Karpas-422 (cell line): ENCODE measurements around the gene CDCP2. TPM values are rescaled to one million over a fixed set of nuclear protein-coding genes. Genes with fewer than 3 reads are reported as not detected.

Experiments
- DNase-seq: peaks from one replicate; pipeline ENCODE4 v3.0.0-alpha.2; 2015
- H2AFZ ChIP-seq: fragments of 200-600 bp; sonication (generic); 2 replicates; pipeline ENCODE4 v1.6.1; 2014; ENCODE audit warnings: antibody characterized with exemption, low read length, mixed read lengths
- H3K27ac ChIP-seq: fragments of 200-600 bp; sonication (generic); 2 replicates; pipeline ENCODE4 v1.5.1; 2014; ENCODE audit warnings: mild to moderate bottlenecking, low read length, moderate library complexity
- H3K27me3 ChIP-seq: fragments of 200-600 bp; sonication (generic); 2 replicates; pipeline ENCODE4 v1.6.1; 2014; ENCODE audit warnings: low read length, mixed read lengths
- H3K36me3 ChIP-seq: fragments of 200-600 bp; sonication (generic); 2 replicates; pipeline ENCODE4 v1.6.1; 2014; ENCODE audit warnings: low read length, mixed read lengths; ENCODE audit not compliant: insufficient read depth
- H3K4me1 ChIP-seq: fragments of 200-600 bp; sonication (generic); 2 replicates; pipeline ENCODE4 v1.6.1; 2014; ENCODE audit warnings: mild to moderate bottlenecking, low read length, mixed read lengths
- H3K4me2 ChIP-seq: fragments of 200-600 bp; sonication (generic); 2 replicates; pipeline ENCODE4 v1.6.1; 2014; ENCODE audit warnings: low read length, low read depth, mild to moderate bottlenecking; ENCODE audit not compliant: poor library complexity, severe bottlenecking
- H3K4me3 ChIP-seq: fragments of 200-600 bp; sonication (generic); 2 replicates; pipeline ENCODE4 v1.5.1; 2014; ENCODE audit warnings: mild to moderate bottlenecking, antibody characterized with exemption, low read length, mixed read lengths
- H3K79me2 ChIP-seq: fragments of 200-600 bp; sonication (generic); 2 replicates; pipeline ENCODE4 v1.6.1; 2014; ENCODE audit warnings: mild to moderate bottlenecking, low read length, mixed read lengths
- H3K9ac ChIP-seq: fragments of 200-600 bp; sonication (generic); 2 replicates; pipeline ENCODE4 v1.6.0; 2014; ENCODE audit warnings: low read length
- H3K9me2 ChIP-seq: fragments of 200-600 bp; sonication (generic), shearing (Covaris generic); replicated peaks from 2 replicates; pipeline ENCODE4 v1.6.0; 2014; ENCODE audit warnings: mild to moderate bottlenecking, low read length, moderate library complexity; ENCODE audit not compliant: insufficient read depth
- H3K9me3 ChIP-seq: fragments of 300-700, 200-600 bp; sonication (generic); 2 replicates; pipeline ENCODE4 v1.6.1; 2014; ENCODE audit warnings: low read length, mixed read lengths
- H4K20me1 ChIP-seq: fragments of 200-600 bp; sonication (generic); 2 replicates; pipeline ENCODE4 v1.6.1; 2014; ENCODE audit warnings: mild to moderate bottlenecking, antibody characterized with exemption, low read length, low read depth; ENCODE audit not compliant: insufficient read depth
- total RNA-seq: library from RNA; depleted of rRNA; stranded (reverse); fragments of >200 nt; shearing (Covaris generic); gene quantifications from 2 replicates; pipeline ENCODE4 v1.2.3, GENCODE V29; 2014; ENCODE audit warnings: low replicate concordance

Gene CDCP2
- total RNA-seq, 1 experiment from 2014 or later, result not detected

DNA sequence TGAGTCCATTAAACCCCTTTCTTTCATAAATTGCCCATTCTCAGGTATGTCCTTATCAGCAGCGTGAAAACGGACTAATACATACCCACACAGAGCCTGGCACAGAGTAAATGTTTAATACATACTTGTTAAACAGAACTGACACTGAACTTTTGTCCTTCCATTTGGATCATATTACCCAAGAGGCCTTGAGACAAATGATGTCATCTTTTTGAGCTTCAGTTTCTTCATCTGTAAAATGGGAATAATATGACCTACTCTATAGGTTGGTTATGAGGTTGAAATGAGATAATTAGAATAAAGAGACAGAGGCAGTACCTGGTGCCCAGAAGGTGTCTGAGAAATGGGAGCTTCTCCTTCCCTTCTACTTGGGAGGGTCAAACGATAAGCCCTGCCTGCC lies 33.3 kb upstream of the CDCP2 start:
- no peak overlapping the region for H3K9ac ChIP-seq
- H3K27me3 ChIP-seq, result no peaks in the 10 kb centered on the region
- no peaks in the 10 kb centered on the region for H3K79me2 ChIP-seq
- H3K4me3 ChIP-seq, result no peak overlapping the region
- no peak overlapping the region for H2AFZ ChIP-seq
- no peak for DNase-seq
- H3K9me3 ChIP-seq, result no peaks in the 10 kb centered on the region
- H3K9me2 ChIP-seq, result no peaks in the 10 kb centered on the region
- H3K4me1 ChIP-seq, result peaks cover 4% of the 10 kb centered on the region
- H4K20me1 ChIP-seq, result no peaks in the 10 kb centered on the region
- H3K36me3 ChIP-seq, result peaks cover 8% of the 10 kb centered on the region; the same call in 1 of the 2 replicates
- H3K27ac ChIP-seq, result no peak overlapping the region
- no peak overlapping the region for H3K4me2 ChIP-seq

DNA sequence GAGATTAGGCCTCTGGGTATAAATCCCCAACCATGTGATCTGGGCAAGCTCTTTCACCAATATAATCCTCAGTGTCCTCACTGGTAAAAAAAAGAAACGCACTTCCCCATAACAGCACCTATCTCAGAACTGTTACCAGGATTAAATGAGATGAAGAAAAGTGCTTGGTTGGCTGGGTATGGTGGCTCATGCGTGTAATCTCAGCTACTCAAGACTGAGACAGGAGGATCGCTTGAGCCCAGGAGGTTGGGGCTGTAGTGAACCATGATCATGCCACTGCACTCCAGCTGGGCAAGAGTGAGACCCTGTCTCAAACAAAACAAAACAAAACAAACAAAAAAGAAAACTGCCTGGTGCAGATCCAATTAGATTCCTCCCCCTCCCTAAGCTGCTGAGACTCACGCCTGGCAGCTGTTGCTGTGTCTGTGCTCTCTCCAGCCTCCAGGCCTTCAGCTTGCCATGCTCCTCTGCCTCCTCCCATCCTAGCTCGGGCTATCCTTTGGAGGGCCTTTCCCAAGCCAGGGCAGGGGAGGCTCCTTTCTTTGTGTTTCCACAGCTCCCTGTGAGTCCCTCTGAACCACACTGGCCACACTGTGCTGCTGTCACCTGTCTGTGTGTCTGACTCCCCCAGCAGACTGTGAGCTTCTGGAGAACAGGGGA lies 28.0 kb upstream of the CDCP2 start:
- peak; percentile 58 for DNase-seq
- Histone ChIP-seq H3K27ac (peak overlapping the region; percentile 39; the same call in 1 of the 2 replicates), H3K4me3 (no peak overlapping the region), H3K9ac (no peak overlapping the region), H4K20me1 (no peaks in the 10 kb centered on the region), H3K4me2 (no peak overlapping the region), H3K27me3 (no peaks in the 10 kb centered on the region), H3K36me3 (no peaks in the 10 kb centered on the region), H3K9me3 (no peaks in the 10 kb centered on the region), H2AFZ (no peak overlapping the region), H3K9me2 (no peaks in the 10 kb centered on the region), H3K79me2 (no peaks in the 10 kb centered on the region), H3K4me1 (peaks cover 10% of the 10 kb centered on the region)

DNA sequence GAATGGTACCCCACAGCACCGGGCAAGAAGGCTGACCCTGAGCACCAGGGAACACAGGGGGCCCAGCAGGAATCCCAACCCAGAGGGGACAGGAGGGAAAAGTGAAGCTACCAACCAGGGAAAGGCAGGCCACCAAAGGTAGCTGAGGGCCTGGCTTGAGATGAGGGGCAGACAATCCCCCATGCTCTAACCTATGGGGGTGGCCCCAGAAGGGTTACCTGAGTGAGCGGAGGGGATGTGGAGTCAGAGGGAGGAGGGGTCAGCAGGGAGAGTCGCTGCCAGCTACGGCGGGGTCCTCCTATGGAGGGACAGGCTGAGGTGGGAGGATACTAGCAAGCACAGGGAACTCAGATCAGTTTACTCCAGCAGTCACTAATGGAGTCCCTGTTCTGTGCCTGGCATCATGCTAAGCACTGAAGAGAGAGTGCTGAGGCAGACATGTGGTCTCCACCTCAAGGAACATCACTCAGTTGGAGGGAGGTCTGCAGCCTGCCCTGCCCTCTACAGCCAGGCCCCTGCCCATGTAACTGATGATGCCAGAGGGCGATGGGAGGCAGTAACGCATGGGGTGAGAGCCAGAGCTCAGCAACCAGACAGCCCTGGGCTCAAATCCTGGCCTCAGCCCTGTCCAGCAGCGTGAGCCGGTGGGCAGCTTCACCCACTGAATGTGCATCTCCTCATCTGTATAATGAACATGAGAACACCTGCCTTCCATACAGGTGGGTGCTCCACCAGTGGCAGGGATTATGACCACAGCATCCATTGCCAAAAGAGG lies 25.7 kb upstream of the CDCP2 start:
- DNase-seq, result no peak
- H3K27me3 ChIP-seq, result no peaks in the 10 kb centered on the region
- H3K9ac ChIP-seq, result no peak overlapping the region
- no peaks in the 10 kb centered on the region for H3K9me3 ChIP-seq
- H3K27ac ChIP-seq, result no peak overlapping the region
- no peak overlapping the region for H3K4me3 ChIP-seq
- H3K4me2 ChIP-seq, result no peak overlapping the region
- no peaks in the 10 kb centered on the region for H3K36me3 ChIP-seq
- no peak overlapping the region for H2AFZ ChIP-seq
- no peaks in the 10 kb centered on the region for H3K79me2 ChIP-seq
- H3K9me2 ChIP-seq, result no peaks in the 10 kb centered on the region
- peaks cover 10% of the 10 kb centered on the region for H3K4me1 ChIP-seq
- H4K20me1 ChIP-seq, result no peaks in the 10 kb centered on the region

- Histone ChIP-seq H3K27ac (no peak overlapping the region), H3K9me3 (no peaks in the 10 kb centered on the region), H3K9ac (no peak overlapping the region), H3K9me2 (no peaks in the 10 kb centered on the region), H3K4me3 (no peak overlapping the region), H3K36me3 (no peaks in the 10 kb centered on the region), H3K4me2 (no peak overlapping the region), H2AFZ (no peak overlapping the region), H4K20me1 (no peaks in the 10 kb centered on the region), H3K27me3 (no peaks in the 10 kb centered on the region), H3K4me1 (peaks cover 10% of the 10 kb centered on the region), H3K79me2 (no peaks in the 10 kb centered on the region)
- no peak for DNase-seq
Observed at GRCh38 chr1:54177726-54178125, 24.9 kb upstream of the CDCP2 start.

GRCh38 chr1:54176621-54177327 lies 24.0 kb upstream of the CDCP2 start:
- H3K4me1 ChIP-seq, result peaks cover 10% of the 10 kb centered on the region
- H4K20me1 ChIP-seq, result no peaks in the 10 kb centered on the region
- H3K9me2 ChIP-seq, result no peaks in the 10 kb centered on the region
- no peak overlapping the region for H3K9ac ChIP-seq
- DNase-seq, result no peak
- H3K9me3 ChIP-seq, result no peaks in the 10 kb centered on the region
- no peaks in the 10 kb centered on the region for H3K27me3 ChIP-seq
- no peak overlapping the region for H3K4me3 ChIP-seq
- no peak overlapping the region for H3K27ac ChIP-seq
- no peak overlapping the region for H2AFZ ChIP-seq
- H3K36me3 ChIP-seq, result no peaks in the 10 kb centered on the region
- H3K4me2 ChIP-seq, result no peak overlapping the region
- no peaks in the 10 kb centered on the region for H3K79me2 ChIP-seq

- Histone ChIP-seq H3K27me3 (no peaks in the 10 kb centered on the region), H4K20me1 (no peaks in the 10 kb centered on the region), H3K4me1 (no peaks in the 10 kb centered on the region), H3K9me3 (no peaks in the 10 kb centered on the region), H3K36me3 (no peaks in the 10 kb centered on the region), H3K79me2 (no peaks in the 10 kb centered on the region), H2AFZ (no peak overlapping the region), H3K9ac (no peak overlapping the region), H3K4me2 (no peak overlapping the region), H3K9me2 (no peaks in the 10 kb centered on the region), H3K27ac (no peak overlapping the region), H3K4me3 (no peak overlapping the region)
- no peak for DNase-seq
Observed at GRCh38 chr1:54174106-54174505, 21.3 kb upstream of the CDCP2 start.

DNA sequence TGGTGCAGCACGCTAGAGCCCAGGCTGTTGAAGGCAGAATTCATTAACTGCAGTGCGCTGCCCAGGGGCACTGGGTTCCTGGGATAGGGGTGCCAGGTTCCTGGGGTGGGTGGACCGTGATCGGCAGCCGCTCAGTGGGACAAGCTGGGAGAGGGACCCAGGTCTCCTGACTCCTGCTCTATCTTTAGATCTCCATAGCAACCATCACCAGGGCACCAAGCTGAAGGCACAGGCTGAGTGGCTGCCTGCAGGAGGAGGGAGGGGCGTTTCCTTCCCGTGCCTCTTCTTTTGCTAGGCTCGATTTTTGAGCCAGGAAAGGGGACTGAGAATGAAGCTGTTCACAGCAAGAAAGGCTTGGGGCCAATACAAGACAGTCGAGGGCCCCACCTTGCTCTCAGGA lies 20.9 kb upstream of the CDCP2 start:
- no peak for DNase-seq
- Histone ChIP-seq H3K79me2 (no peaks in the 10 kb centered on the region), H3K4me2 (no peak overlapping the region), H2AFZ (no peak overlapping the region), H3K27me3 (no peaks in the 10 kb centered on the region), H3K9me3 (no peaks in the 10 kb centered on the region), H3K4me3 (no peak overlapping the region), H3K27ac (no peak overlapping the region), H3K9ac (no peak overlapping the region), H4K20me1 (no peaks in the 10 kb centered on the region), H3K4me1 (no peaks in the 10 kb centered on the region), H3K9me2 (no peaks in the 10 kb centered on the region), H3K36me3 (no peaks in the 10 kb centered on the region)
